DND-41 (cell line): ENCODE data around the gene ANO2.

Source experiments
- CTCF ChIP-seq: IDR thresholded peaks from 2 replicates; pipeline ENCODE4 v1.5.1; 2012; ENCODE audit warnings: borderline replicate concordance, low read length, moderate library complexity, mild to moderate bottlenecking; ENCODE audit not compliant: poor library complexity, severe bottlenecking; ENCODE audit errors: extremely low read depth
- EZH2 ChIP-seq: IDR thresholded peaks from 3 replicates; pipeline ENCODE4 v1.6.1; 2012; ENCODE audit warnings: borderline replicate concordance, low read depth, mild to moderate bottlenecking, moderate library complexity, low read length, inconsistent platforms; ENCODE audit not compliant: severe bottlenecking

- TF ChIP-seq CTCF (no peak), EZH2 (no peak)
These were observed 291.0 kb downstream of the ANO2 start for GRCh38 chr12:5654019-5654418.
